CD14-positive monocyte (primary cell): ENCODE measurements around the gene C4BPB. TPM values are rescaled to one million over a fixed set of nuclear protein-coding genes. Genes with fewer than 3 reads are reported as not detected.

Experiments used
- DNase-seq, 3 donors: peaks; one replicate each; pipeline ENCODE4 v3.0.0-alpha.2; 2011 to 2022
- H2AFZ ChIP-seq: 2 replicates; pipeline ENCODE4 v1.6.0; 2012; ENCODE audit warnings: mild to moderate bottlenecking, low read depth, low read length, inconsistent platforms; ENCODE audit not compliant: insufficient read depth, poor library complexity, severe bottlenecking
- H3K27ac ChIP-seq, 2 donors: 1 replicate in 1 of 2; 2 replicates in 1 of 2; pipeline ENCODE4 v1.5.1; 2012 to 2013; ENCODE audit warnings: low read length in 2 of 2, control low read depth in 1 of 2, inconsistent platforms in 1 of 2, low read depth in 1 of 2, mild to moderate bottlenecking in 1 of 2
- H3K27me3 ChIP-seq, 2 donors: one replicate each; pipeline versions ENCODE4 v1.6.0 to v1.6.1; 2011 to 2013; ENCODE audit warnings: low read length in 2 of 2; ENCODE audit not compliant: control insufficient read depth in 2 of 2, insufficient read depth in 2 of 2
- H3K36me3 ChIP-seq, 2 donors: replicated peaks in 1 of 2; 1 replicate in 1 of 2; 2 replicates in 1 of 2; pipeline versions ENCODE4 v1.5.1 to v1.6.1; 2012 to 2013; ENCODE audit warnings: low read length in 2 of 2, control low read depth in 1 of 2, inconsistent platforms in 1 of 2, mild to moderate bottlenecking in 1 of 2; ENCODE audit not compliant: insufficient read depth in 2 of 2, control insufficient read depth in 1 of 2
- H3K4me1 ChIP-seq, 2 donors: 1 replicate in 1 of 2; 2 replicates in 1 of 2; pipeline versions ENCODE4 v1.5.1 to v1.6.1; 2012 to 2013; ENCODE audit warnings: low read length in 2 of 2, control low read depth in 1 of 2, inconsistent platforms in 1 of 2, mild to moderate bottlenecking in 1 of 2, moderate library complexity in 1 of 2; ENCODE audit not compliant: insufficient read depth in 2 of 2, control insufficient read depth in 1 of 2
- H3K4me2 ChIP-seq: replicated peaks from 2 replicates; pipeline ENCODE3; 2012; ENCODE audit warnings: low read length, moderate library complexity, mild to moderate bottlenecking; ENCODE audit not compliant: poor library complexity, severe bottlenecking; ENCODE audit errors: extremely low read depth
- H3K4me3 ChIP-seq, 3 experiments: fragments of 200-600 bp in 1 of 3; sonication (generic) in 1 of 3; replicated peaks in 1 of 3; 1 replicate in 2 of 3; 2 replicates in 1 of 3; pipeline ENCODE4 v1.5.1; 2011 to 2013; ENCODE audit warnings: low read length in 3 of 3, mild to moderate bottlenecking in 3 of 3, control low read depth in 2 of 3, low read depth in 2 of 3, inconsistent platforms in 1 of 3, moderate library complexity in 1 of 3
- H3K79me2 ChIP-seq: 2 replicates; pipeline ENCODE4 v1.6.0; 2012; ENCODE audit warnings: mild to moderate bottlenecking, control low read depth, inconsistent platforms, low read length, moderate library complexity; ENCODE audit not compliant: insufficient read depth
- H3K9ac ChIP-seq: 2 replicates; pipeline ENCODE4 v1.6.0; 2017; ENCODE audit warnings: low read length, mild to moderate bottlenecking; ENCODE audit not compliant: insufficient read depth, poor library complexity, severe bottlenecking
- H3K9me3 ChIP-seq, 2 donors: replicated peaks in 1 of 2; 1 replicate in 1 of 2; 2 replicates in 1 of 2; pipeline versions ENCODE4 v1.5.1 to v1.6.1; 2012 to 2013; ENCODE audit warnings: low read length in 2 of 2, control low read depth in 1 of 2; ENCODE audit not compliant: control insufficient read depth in 1 of 2, insufficient read depth in 1 of 2
- H4K20me1 ChIP-seq: 2 replicates; pipeline ENCODE4 v1.6.0; 2012; ENCODE audit warnings: mild to moderate bottlenecking, low read length, control low read depth, moderate library complexity; ENCODE audit not compliant: insufficient read depth
- H3K27ac Mint-ChIP-seq, 7 donors: one replicate each; pipeline ENCODE4 v1.8.0; 2020; ENCODE audit warnings: mild to moderate bottlenecking in 7 of 7, mixed read lengths in 7 of 7, moderate library complexity in 6 of 7, inconsistent platforms in 2 of 7
- H3K27me3 Mint-ChIP-seq, 3 donors: one replicate each; pipeline ENCODE4 v1.8.0; 2021 to 2022; ENCODE audit warnings: low read depth in 3 of 3, mild to moderate bottlenecking in 3 of 3, mixed read lengths in 3 of 3, moderate library complexity in 3 of 3, inconsistent platforms in 1 of 3
- H3K36me3 Mint-ChIP-seq, 2 donors: one replicate each; pipeline ENCODE4 v1.8.0; 2020; ENCODE audit warnings: mixed read lengths in 2 of 2, inconsistent platforms in 1 of 2, mild to moderate bottlenecking in 1 of 2
- H3K4me1 Mint-ChIP-seq: one replicate; pipeline ENCODE4 v1.8.0; 2020; ENCODE audit warnings: mild to moderate bottlenecking, mixed read lengths
- H3K4me3 Mint-ChIP-seq, 2 donors: one replicate each; pipeline ENCODE4 v1.8.0; 2020; ENCODE audit warnings: mild to moderate bottlenecking in 2 of 2, mixed read lengths in 2 of 2, moderate library complexity in 1 of 2
- H3K9me3 Mint-ChIP-seq, 7 donors: one replicate each; pipeline ENCODE4 v1.8.0; 2020 to 2022; ENCODE audit warnings: mixed read lengths in 7 of 7, mild to moderate bottlenecking in 6 of 7, moderate library complexity in 6 of 7, inconsistent platforms in 2 of 7
- CTCF ChIP-seq: fragments of 200-600 bp; IDR thresholded peaks from one replicate; pipeline ENCODE4 v1.8.0; 2022; ENCODE audit warnings: antibody characterized with exemption, mild to moderate bottlenecking
- WGBS: methylation state at CpG from one replicate; pipeline ENCODE4 v1.1.5; 2013; ENCODE audit warnings: missing lambda C conversion rate; ENCODE audit not compliant: insufficient coverage; 5-methylcytosine and 5-hydroxymethylcytosine counted together
- intact Hi-C, 2 donors: fragments of 100-400 bp; cut with micrococcal nuclease; formaldehyde crosslinking; loops; one replicate each; pipeline versions ENCODE4 v1.15.0 to v1.15.1; 2023
- polyA plus RNA-seq, 3 donors: library from polyadenylated mRNA; depleted of rRNA in 1 of 3; unstranded in 2 of 3; stranded (reverse) in 1 of 3; fragments of 300-500 nt in 2 of 3; fragments of >200 nt in 1 of 3; fragmentation: Illumina TruSeq in 2 of 3; gene quantifications; 1 replicate in 2 of 3; 2 replicates in 1 of 3; pipeline ENCODE4 v1.2.3, GENCODE V29; 2012 to 2021

Gene C4BPB
- polyA plus RNA-seq, 3 donors, result not detected

DNA sequence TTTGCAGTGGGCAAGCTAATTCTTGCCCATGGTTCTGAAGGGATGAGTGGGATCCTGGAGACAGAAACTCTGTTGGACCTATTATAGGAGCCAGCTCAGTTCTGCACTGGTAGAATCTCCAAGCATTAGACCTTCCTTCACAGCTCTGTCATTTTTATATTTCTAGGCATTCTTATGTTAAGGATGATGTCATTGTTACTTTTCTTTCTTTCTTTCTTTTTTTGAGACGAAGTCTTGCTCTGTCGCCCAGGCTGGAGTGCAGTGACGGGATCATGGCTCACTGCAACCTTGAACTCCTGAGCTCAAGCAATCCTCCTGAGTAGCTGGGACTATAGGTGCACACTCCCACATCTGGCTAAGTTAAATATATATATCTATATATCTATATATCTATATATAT is 28.1 kb upstream of the C4BPB start:
- Mint-ChIP-seq H3K27ac (no peak overlapping the region), H3K9me3 (no peaks in the 10 kb centered on the region), H3K36me3 (peaks cover 51 to 56% of the 10 kb centered on the region in 2 donors), H3K4me1 (peaks cover 9% of the 10 kb centered on the region), H3K4me3 (no peak overlapping the region), H3K27me3 (no peaks in the 10 kb centered on the region)
- Histone ChIP-seq H3K27ac (no peak overlapping the region), H3K9me3 (no peaks in the 10 kb centered on the region), H2AFZ (no peak overlapping the region), H3K4me2 (no peak overlapping the region), H3K9ac (no peak overlapping the region), H4K20me1 (no peaks in the 10 kb centered on the region), H3K27me3 (no peaks in the 10 kb centered on the region), H3K4me1 (peaks cover 0 to 5% of the 10 kb centered on the region in 2 donors), H3K36me3 (peaks cover 31 to 60% of the 10 kb centered on the region in 2 donors), H3K4me3 (no peak overlapping the region), H3K79me2 (no peaks in the 10 kb centered on the region)
- intact Hi-C loops, result no loop called here
- WGBS, result no CpG with 5 or more reads among the region's 3 CpGs
- no peak for TF ChIP-seq CTCF
- no peak for DNase-seq

DNA sequence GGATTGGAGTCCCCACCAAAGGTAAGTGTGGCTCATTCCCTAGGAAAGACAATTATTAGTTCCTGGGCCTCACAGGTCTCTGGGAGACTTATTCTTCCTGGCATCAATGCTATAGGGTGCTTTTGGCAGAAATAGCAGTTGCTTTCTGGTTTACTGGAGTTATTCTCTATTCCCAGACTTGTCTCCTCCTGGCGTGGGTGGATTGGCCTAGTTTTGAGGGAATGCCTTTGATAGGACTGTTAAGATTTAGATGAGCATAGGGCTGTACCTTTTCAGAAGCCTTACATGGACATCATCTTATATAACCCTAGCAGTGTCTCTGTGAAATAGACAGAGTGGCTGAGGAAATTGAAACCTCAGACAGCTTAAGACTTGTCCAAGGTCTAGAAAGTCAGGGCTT is 26.6 kb upstream of the C4BPB start:
- Histone ChIP-seq H3K4me2 (no peak overlapping the region), H3K9ac (no peak overlapping the region), H3K27ac (no peak overlapping the region), H3K36me3 (peaks cover 36 to 59% of the 10 kb centered on the region in 2 donors), H3K27me3 (no peaks in the 10 kb centered on the region), H3K4me1 (peaks cover 0 to 5% of the 10 kb centered on the region in 2 donors), H2AFZ (no peak overlapping the region), H3K9me3 (no peaks in the 10 kb centered on the region), H3K4me3 (no peak overlapping the region), H4K20me1 (no peaks in the 10 kb centered on the region), H3K79me2 (no peaks in the 10 kb centered on the region)
- Mint-ChIP-seq H3K27ac (no peak overlapping the region), H3K9me3 (no peaks in the 10 kb centered on the region), H3K27me3 (no peaks in the 10 kb centered on the region), H3K4me1 (peaks cover 9% of the 10 kb centered on the region), H3K36me3 (peaks cover 52 to 62% of the 10 kb centered on the region in 2 donors), H3K4me3 (no peak overlapping the region)
- intact Hi-C loops, result no loop called here
- no peak for TF ChIP-seq CTCF
- DNase-seq, result no peak
- whole genome bisulfite sequencing, result no CpG with 5 or more reads among the region's 1 CpG
